GM21529 (cell line): ENCODE results near the gene FAM81B.
"Not testable (repeated sequence)": the region's sequence is repeated elsewhere in the genome, so short reads cannot be mapped to it uniquely, and the experiment has no call there.

ENCODE experiments used
- ATAC-seq: cut with Tn5 transposase; IDR thresholded peaks from one replicate; pipeline ENCODE4 v1.9.1; 2021; ENCODE audit not compliant: unreplicated experiment

The FAM81B gene, protein sequence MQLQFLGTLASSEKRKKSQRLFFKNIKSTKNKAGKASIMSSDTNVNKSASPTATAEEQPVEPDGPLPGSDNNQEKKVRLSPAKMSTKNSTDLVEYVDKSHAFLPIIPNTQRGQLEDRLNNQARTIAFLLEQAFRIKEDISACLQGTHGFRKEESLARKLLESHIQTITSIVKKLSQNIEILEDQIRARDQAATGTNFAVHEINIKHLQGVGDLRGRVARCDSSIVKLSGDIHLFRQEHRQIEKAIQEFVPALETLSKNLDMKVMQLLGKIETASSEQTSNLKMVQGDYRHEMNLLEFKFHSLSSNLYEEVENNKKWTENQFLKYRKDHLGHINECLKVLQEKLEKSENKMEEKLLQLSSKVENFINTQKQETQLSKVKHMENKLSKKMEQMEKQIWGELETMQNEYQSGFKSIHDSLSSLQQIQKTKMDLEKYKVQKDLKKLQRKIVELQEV

DNA sequence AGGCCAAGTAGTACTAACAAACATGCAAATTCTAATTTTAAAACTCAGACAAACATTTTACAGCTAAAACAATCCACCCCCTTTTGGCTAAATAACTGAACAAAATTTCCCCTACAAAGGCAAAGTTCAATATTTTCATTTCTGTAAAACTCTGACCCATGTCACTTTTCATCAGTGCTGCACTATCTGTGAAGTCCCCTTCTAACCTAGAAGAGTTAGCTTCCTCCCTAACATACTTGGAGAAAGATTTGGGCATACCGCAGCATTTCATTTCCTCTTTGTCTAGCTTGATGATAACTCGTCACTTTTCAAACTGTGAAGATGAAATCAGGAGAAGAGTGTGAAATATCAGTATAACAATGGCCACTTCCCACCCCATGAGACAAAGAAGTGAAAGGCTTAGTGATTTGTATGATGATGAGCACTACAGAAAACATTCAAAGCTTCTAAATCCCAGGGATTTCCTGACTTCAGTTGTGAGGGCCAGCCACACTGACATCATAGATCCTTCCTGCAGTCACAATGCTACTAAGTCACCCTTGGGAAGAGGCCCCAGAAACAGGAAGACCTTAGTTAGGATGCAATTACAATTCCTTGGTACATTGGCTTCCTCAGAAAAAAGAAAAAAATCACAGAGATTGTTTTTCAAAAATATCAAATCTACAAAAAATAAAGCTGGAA is at the start of gene FAM81B:
FAM81B (plus strand) TSS at position 555 of the 681 bp plus-strand sequence; CDS start at position 579, 24 bp downstream.
- ATAC-seq, result no peak

DNA sequence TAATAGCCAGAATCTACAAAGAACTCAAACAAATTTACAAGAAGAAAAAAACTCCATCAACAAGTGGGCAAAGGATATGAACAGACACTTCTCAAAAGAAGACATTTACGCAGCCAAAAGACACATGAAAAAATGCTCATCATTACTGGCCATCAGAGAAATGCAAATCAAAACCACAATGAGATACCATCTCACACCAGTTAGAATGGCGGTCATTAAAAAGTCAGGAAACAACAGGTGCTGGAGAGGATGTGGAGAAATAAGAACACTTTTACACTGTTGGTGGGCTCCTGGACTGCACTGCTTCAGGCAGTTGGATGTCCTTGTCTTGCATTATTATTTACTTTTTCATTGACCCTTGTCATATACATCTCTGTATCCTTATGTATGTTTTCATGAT is 49.7 kb upstream of the FAM81B start:
- ATAC-seq, result not testable (repeated sequence)

DNA sequence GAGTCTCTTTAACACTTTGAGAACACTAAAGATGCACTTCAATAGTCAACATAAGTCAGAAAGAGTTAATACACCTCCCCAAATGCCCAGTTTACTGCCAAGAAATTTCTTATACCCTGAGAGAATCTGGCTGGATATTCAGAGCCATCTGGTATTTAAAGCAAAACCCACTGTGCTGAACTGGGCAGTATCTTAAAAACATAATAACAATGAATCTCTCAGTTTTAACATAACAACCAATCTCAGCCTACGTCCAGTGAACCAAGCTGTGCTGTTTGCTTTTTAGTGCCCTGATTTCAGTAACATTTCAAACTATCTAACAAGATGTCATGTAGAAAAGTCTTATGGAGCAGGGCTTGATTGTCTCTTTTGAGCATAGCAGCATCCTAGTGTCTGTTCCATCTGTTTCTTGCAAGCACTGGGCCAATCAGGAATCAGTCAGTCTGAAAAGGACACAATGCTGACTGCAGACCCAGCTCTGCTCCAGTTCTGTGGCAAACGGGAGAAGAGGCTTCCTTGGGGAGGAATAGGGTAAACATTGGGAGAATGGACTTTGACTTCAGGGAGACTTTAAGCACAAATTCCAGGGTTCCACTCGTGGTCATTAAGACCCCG is 43.6 kb upstream of the FAM81B start:
- no peak for ATAC-seq

DNA sequence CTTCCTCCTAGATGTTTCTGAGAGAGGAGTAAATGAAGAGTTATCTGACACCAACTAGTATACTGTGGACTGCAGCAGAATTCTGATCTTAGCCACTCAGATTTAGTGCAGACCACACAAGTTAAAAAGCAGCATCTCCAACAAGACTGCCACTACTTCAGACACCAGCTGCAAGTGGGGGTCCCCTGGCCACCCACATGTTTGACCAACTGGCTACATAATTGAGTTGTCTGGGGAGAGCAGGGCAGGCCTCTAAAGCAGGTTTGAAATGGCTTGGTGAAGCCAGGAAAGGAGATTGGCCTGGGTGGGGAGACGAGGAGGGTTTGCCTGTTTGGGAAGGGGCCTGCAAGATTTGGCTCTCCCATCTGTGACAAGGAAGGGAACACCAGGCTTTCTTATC is 40.5 kb upstream of the FAM81B start:
- no peak for ATAC-seq

DNA sequence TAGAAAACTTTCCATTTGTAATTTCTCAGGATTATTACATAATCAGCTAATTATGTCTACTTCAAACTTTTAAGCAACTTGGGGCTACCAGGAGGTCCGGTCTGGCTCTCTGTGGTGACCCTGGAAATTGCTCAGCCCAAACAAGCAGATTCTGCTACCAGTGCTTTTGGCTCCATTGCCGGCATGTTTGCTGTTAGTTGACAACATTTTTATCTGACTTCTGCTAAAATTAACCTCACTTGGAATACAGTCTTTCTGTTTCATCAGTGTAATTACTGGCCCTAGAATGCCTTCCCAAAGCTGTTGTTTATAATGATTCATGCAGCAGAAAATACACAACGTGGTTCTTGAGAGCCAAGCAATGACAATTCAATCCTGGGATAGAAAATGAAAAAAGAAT is 38.5 kb upstream of the FAM81B start:
- no peak for ATAC-seq

DNA sequence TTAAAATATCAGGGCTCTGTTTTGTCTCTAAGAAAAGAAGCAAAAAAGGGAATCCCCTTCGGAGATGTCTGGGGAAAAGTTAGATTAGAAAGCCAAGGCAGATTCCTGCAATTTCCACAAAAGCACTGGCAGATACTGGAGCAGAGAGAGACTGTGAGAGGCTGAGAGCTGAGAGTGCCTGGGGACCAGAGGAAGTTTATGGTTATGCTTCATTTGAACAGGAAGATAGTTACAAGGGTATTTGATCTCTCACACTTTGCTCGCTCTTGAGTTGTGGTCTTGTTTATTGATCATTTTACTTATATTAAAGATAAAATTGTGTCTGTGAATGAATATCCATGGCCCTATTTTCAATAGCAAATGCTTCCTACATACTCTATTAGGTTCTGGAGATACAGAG is 32.8 kb upstream of the FAM81B start:
- no peak for ATAC-seq

DNA sequence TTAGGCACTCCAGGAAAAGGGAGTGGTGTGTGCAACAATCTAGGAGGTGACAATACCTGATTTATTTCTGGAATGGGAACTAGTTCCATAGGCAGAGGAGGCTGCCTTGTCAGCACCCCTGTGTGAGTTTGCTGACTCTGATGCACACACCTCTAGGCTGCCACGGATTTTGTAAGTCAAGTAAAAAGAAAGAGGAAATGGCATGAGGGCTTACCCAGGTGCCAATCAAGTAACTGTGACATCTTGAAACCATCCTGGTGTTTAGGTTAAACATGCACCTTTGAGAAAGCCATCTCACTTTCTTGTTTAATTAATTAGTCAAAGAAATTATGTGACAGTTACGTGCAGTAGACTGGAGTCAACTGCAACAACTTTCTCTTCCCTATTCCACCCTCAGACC is 32.3 kb upstream of the FAM81B start:
- no peak for ATAC-seq

DNA sequence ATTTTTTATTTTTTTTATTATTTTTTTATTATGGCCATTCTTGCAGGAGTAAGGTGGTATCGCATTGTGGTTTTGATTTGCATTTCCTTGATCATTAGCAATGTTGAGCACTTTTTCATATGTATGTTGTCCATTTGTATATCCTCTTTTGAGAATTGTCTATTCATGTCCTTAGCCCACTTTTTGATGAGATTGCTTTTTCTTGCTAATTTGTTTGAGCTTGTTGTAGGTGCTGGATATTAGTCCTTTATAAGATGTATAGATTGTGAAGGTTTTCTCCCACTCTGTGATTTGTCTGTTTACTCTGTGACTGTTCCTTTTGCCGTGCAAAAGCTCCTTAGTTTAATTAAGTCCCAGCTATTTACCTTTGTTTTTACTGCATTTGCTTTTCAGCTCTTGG is 30.5 kb upstream of the FAM81B start:
- not testable (repeated sequence) for ATAC-seq

DNA sequence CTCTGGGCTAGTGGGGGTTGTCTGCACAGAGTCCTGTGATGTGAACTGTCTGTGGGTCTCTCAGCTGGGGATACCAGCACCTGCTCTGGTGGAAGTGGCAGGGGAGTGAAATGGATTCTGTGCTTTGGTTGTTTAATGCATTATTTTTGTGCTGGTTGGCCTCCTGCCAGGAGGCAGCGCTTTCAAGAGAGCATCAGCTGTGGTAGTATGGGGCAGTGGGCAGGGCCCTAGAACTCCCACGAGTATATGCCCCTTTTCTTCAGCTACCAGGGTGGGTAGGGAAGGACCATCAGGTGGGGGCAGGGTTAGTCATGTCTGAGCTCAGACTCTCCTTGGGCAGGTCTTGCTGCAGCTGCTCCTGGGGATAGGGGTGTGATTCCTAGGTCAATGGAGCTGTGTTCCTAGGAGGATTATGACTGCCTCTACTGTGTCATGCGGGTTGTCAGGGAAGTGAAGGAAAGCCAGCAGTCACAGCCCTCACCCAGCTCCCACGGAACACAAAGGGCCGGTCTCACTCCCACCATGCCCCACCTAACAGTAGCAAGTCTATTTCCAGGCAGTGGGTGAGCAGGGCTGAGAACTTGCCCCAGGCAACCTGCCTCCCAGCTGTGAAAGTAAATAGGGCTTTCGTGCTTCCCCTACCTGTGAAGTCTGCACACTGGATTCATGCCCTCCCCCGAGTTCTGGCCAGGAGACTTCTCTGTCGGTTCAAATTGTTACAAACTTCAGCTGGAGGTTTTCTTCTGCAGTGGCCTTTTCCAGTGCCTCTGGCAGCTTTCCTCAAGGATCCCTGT is 25.7 kb upstream of the FAM81B start:
- ATAC-seq, result no peak

DNA sequence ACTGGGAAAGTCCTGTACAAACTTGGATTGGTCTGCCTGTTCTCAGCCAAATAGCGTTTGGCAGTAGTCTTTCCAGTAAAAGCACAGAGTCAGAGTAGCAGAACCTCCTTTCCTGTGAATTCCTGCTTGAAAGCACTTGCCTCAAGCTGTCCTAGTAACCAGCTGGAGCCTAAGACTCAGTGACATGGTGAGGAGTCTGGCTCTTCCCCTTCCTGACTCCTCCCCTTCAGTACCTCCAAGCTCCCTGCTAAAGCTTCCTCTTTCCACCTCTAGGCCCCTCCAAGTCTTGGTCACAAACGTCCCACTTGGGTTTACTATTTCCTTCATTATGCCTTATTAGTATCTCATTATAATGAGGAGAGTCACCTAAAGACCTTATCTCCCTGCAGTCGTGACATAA is 21.4 kb upstream of the FAM81B start:
- ATAC-seq, result no peak

DNA sequence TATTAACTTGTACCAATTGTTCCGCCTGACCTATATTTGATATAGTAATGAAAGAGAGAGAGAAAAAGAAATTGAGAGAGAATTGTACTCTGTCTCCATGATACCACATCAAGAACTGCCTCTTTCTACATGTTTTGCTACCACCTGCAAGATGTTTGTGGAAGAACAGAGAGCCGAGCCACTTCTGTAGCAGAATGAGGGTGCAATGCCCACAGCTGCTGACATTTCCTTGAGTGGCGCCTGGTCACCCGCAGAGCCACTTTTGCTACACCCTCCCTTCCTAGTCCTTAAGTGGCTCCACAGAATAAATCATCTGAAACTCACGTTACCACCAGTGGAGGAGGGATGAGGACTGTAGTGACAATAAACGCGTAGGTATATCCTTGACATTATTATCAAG is 17.1 kb upstream of the FAM81B start:
- ATAC-seq, result no peak

DNA sequence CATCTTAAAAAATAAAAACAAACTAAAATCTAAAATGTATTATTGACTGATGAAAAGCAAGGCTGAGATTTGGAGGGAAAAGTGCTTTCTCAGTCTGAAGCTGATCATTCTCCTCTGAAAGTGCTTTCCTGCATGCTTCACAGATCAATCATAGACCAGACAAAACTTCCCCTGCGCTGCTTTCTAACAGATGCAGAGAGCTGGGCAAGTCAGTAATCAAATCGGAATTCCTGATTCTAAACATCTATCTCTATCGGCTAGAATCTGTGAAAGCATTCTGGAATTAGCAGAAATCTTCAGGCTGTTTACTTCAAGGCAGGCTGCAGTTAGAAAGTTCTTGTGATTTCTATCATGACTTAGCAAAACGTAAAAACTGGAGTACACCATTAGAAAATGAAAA is 15.6 kb upstream of the FAM81B start:
- no peak for ATAC-seq

DNA sequence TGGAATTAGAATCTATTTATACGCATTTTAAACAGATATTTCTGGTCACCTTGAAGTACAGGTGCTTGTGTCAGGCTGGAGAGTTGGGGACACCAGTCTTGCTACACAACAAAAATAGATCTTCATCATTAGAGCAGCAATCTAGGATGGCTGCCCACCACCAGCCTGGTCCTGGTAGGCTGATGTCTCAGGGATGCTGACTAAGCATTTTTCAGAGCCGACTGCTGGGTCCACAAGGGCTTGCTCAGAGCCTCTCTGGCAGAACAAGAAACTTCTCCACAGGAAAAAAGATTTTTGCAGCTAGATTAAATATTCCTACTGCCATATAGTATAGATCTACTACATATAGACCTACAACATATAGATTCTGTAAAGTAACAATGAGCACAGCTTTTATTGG is 12.0 kb upstream of the FAM81B start:
- no peak for ATAC-seq

DNA sequence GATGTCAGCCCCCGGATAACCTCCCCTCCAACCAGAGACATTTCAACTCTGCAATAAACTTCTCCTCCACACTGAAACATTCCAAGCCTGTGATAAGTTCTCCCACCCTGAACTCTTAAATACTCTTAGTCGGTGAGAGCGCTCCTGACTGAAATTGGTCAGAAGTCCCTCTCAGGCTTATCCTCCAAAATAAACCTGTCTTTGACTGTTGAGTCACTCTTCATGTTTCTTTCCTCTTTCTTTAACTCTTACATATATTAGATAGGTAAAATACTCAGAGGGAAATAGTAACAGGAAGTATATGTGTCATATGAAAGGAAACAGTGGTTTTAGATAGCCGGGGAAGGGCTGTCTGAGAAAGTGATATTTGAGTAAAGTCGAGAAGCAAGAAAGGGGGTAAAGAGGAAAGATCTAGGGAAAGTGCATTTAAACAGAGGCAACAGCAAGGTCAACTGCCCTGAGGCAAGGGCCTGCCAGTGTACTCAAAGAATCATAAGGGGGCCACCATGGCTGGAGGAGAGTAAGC is 11.0 kb upstream of the FAM81B start:
- ATAC-seq, result no peak

DNA sequence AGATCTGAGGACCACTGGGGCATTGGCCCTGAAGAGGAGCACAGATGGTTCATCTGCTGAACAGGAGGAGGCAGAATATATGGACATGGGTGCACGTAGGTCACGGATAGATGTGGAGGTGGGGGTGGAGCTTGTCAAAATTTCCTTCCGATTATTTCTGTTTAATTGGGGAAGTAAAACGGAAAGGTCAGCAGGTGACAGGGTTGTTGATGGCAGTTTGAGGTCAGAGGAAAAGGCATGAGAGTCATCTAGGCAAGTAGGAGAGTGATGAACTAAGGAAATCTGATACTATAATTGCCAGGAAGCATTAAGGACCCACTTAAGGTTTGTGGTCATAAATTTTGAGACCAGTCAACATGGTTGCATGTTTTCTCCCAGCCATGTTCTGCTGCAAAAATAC is 8.4 kb upstream of the FAM81B start:
- ATAC-seq, result no peak

DNA sequence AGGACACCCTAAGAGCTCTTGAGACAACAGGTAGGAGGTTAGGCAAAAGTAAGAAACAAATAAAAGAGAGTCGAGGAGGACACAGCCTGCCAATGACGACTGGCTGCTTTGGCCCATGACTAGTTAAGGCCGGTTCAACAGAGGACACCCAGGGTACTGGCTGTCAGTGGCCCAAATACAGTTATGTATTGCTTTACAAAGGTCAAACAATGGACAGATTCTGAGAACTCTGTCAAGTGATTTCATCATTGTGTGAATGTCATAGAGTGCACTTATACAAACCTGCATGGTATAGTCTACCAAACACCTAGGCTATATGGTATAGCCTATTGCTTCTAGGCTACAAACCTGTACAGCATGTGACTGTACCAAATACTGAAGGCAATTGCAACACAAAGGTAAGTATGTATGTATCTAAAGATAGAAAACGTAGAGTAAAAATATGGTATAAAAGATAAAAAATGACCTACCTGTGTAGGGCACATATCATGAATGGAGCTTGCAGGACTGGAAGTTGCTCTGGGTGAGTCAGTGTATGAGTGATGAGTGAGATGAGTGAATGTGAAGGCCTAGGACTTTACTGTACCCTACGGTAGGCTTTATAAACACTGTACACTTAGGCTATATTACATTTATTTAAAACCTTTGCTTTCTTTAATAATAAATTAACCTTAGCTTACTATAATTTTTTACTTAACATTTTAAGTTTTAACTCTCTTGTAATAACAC is 6.5 kb upstream of the FAM81B start:
- ATAC-seq, result no peak

DNA sequence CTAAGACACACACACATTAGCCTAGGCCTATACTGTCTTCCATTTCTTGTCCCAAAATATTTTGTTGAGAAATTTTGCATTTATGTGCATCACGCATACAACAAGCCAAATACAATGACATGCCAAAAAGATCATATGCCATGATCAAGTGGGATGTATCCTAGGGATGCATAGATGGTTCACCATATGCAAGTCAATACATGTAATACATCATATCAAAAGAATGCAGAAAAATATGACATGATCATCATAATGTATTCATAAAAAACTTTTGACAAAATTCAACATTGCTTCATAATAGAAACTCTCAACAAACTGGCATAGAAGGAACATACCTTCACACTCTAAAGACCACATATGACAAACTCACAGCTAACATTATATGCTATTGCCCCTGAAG is 5.8 kb upstream of the FAM81B start:
- no peak for ATAC-seq

DNA sequence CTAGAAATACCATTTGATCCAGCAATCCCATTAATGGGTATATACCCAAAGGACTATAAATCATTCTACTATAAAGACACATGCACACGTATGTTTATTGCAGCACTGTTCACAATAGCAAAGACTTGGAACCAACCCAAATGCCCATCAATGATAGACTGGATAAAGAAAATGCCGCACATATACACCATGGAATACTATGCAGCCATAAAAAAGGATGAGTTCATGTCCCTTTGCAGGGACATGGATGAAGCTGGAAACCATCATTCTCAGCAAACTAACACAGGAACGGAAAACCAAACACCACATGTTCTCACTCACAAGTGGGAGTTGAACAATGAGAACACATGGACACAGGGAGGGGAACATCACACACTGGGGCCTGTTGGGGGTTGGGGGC is 799 bp downstream of the FAM81B start:
- ATAC-seq, result not testable (repeated sequence)

DNA sequence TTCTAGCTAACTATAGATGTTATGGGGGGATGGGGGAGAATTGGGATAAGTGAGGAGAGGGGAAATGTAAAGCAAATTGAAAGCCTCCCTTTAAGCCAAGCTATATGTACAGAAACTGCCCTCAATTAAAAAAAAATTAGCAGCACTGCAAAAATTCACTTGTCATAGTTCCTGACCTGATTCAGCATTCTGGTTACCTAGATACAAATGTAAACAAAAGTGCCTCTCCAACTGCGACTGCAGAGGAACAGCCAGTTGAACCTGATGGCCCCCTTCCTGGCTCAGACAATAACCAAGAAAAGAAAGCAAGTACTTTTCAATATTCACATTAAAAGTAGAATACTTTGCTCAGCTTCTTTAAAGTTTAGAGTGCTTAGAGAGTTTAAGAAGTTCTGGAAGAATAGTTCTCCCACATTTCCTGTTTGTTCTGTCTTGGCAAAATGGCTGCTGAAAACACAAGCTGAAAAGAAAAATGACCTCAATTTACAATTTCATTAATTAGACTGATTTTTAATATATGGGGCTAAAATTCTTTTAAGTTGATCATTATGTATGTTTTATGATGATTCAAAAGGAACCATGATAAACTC is 1.5 kb downstream of the FAM81B start:
- ATAC-seq, result no peak

DNA sequence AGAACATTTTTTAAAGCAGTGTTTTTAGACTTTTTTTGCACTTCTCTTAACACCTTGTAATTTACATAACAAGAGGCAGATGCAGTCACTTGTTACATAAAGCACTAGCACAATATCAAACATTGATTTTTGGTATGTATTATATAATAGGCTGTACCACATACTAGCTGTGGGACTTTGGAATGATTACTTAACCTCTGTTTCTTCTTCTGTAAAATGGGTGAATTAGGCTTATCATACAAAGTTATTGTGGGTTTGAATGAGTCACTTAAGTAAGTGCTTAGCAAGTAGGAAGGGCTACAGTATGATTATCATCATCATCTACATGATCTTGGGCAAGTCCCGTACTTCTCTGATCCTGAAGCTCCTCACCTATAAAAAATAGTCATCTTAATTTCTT is 2.1 kb downstream of the FAM81B start:
- no peak for ATAC-seq
